Endodermal cell (in vitro differentiated cells): Measurements from ENCODE around the gene KCNMA1. TPM values are rescaled to one million over a fixed set of nuclear protein-coding genes. Genes with fewer than 3 reads are reported as not detected.

ENCODE experiments used
- DNase-seq: peaks from one replicate; pipeline ENCODE4 v3.0.0-alpha.2; 2017
- H3K27ac ChIP-seq: 2 replicates; pipeline ENCODE4 v1.5.1; 2013; ENCODE audit warnings: mild to moderate bottlenecking, low read depth, low read length, moderate library complexity
- H3K27me3 ChIP-seq: 2 replicates; pipeline ENCODE4 v1.6.1; 2013; ENCODE audit warnings: mild to moderate bottlenecking, low read length, moderate library complexity; ENCODE audit not compliant: insufficient read depth, control insufficient read depth, poor library complexity, severe bottlenecking
- H3K36me3 ChIP-seq: 2 replicates; pipeline ENCODE4 v1.7.0; 2013; ENCODE audit warnings: mild to moderate bottlenecking, low read length, moderate library complexity; ENCODE audit not compliant: control insufficient read depth, insufficient read depth
- H3K4me1 ChIP-seq: one replicate; pipeline ENCODE4 v1.7.0; 2013; ENCODE audit warnings: low read length; ENCODE audit not compliant: control insufficient read depth, insufficient read depth
- H3K4me3 ChIP-seq: 2 replicates; pipeline ENCODE4 v1.5.1; 2013; ENCODE audit warnings: mild to moderate bottlenecking, low read length, moderate library complexity
- H3K9ac ChIP-seq: 2 replicates; pipeline ENCODE4 v1.6.1; 2013; ENCODE audit warnings: mild to moderate bottlenecking, low read length, moderate library complexity; ENCODE audit not compliant: poor library complexity, severe bottlenecking; ENCODE audit errors: extremely low read depth
- H3K9me3 ChIP-seq: 2 replicates; pipeline ENCODE4 v1.6.1; 2013; ENCODE audit warnings: mild to moderate bottlenecking, low read length, moderate library complexity; ENCODE audit not compliant: control insufficient read depth
- H3K27ac Mint-ChIP-seq: 2 replicates; pipeline ENCODE4 v1.8.0; 2020; ENCODE audit warnings: mixed read lengths
- H3K27me3 Mint-ChIP-seq: 2 replicates; pipeline ENCODE4 v1.8.0; 2021; ENCODE audit warnings: mild to moderate bottlenecking, mixed read lengths; ENCODE audit not compliant: insufficient read depth
- H3K36me3 Mint-ChIP-seq: 2 replicates; pipeline ENCODE4 v1.8.0; 2020; ENCODE audit warnings: low read depth, mixed read lengths
- H3K4me1 Mint-ChIP-seq: 2 replicates; pipeline ENCODE4 v1.8.0; 2020; ENCODE audit warnings: mixed read lengths
- H3K4me3 Mint-ChIP-seq: 2 replicates; pipeline ENCODE4 v1.8.0; 2020; ENCODE audit warnings: mild to moderate bottlenecking, moderate library complexity, mixed read lengths
- H3K9me3 Mint-ChIP-seq: 2 replicates; pipeline ENCODE4 v1.8.0; 2020; ENCODE audit warnings: mild to moderate bottlenecking, mixed read lengths
- WGBS, 2 experiments: methylation state at CpG; one replicate each; pipeline versions ENCODE4 v1.1.5 to v1.1.7; 2013; ENCODE audit warnings: missing lambda C conversion rate in 2 of 2, mixed read lengths in 1 of 2; ENCODE audit not compliant: insufficient coverage in 1 of 2, insufficient read length in 1 of 2; 5-methylcytosine and 5-hydroxymethylcytosine counted together
- total RNA-seq, 2 donors: library from RNA; stranded (reverse); fragmentation: NEBNext Ultra II Directional in 1 of 2; extraction: Animal tissue kit (Norgen Biotek cat#: 25700) in 1 of 2; gene quantifications; 2 replicates in 1 of 2; 3 replicates in 1 of 2; pipeline ENCODE4 v1.2.1, GENCODE V29; 2021
- TF ChIP-seq, protein P1 (sequence below): fragments of 200-600 bp; sonication (generic); conservative IDR thresholded peaks from 2 replicates; pipeline ENCODE4 v1.5.0; 2021; ENCODE audit warnings: antibody characterized with exemption, mild to moderate bottlenecking

Gene KCNMA1
- total RNA-seq, 2 donors from 2014 or later, result 0.55 to 1.3 TPM

DNA sequence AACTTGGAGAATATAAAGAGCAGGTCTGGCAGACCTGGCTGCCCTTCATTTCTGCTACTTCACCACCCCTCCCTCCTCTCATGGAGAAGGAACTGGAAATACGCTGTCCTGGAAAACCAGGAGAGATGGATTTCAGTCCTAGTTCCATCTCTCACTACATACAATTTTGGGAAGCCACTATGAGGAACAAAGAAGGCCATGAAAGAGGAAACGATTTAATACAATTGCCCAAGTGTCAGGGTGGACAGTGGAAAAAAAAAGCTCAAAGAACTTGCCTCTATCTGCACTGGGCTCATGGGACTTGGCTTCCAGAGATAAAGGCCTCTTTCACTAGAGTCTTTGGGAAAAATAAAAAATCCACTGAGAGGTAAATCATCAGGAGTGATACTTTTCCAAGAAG, 561.7 kb downstream of the KCNMA1 start:
- Mint-ChIP-seq H3K4me1 (peaks cover 5% of the 10 kb centered on the region), H3K36me3 (no peaks in the 10 kb centered on the region), H3K4me3 (no peak overlapping the region), H3K27me3 (no peaks in the 10 kb centered on the region), H3K27ac (no peak overlapping the region), H3K9me3 (no peaks in the 10 kb centered on the region)
- Histone ChIP-seq H3K4me3 (no peak overlapping the region), H3K4me1 (no peaks in the 10 kb centered on the region), H3K36me3 (no peaks in the 10 kb centered on the region), H3K9ac (no peak overlapping the region), H3K9me3 (no peaks in the 10 kb centered on the region), H3K27me3 (no peaks in the 10 kb centered on the region), H3K27ac (no peak overlapping the region)
- TF ChIP-seq, protein P1, sequence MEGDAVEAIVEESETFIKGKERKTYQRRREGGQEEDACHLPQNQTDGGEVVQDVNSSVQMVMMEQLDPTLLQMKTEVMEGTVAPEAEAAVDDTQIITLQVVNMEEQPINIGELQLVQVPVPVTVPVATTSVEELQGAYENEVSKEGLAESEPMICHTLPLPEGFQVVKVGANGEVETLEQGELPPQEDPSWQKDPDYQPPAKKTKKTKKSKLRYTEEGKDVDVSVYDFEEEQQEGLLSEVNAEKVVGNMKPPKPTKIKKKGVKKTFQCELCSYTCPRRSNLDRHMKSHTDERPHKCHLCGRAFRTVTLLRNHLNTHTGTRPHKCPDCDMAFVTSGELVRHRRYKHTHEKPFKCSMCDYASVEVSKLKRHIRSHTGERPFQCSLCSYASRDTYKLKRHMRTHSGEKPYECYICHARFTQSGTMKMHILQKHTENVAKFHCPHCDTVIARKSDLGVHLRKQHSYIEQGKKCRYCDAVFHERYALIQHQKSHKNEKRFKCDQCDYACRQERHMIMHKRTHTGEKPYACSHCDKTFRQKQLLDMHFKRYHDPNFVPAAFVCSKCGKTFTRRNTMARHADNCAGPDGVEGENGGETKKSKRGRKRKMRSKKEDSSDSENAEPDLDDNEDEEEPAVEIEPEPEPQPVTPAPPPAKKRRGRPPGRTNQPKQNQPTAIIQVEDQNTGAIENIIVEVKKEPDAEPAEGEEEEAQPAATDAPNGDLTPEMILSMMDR, result no peak
- DNase-seq, result no peak
- 80 to 87% methylated on average over 1 to 2 of the region's 2 CpGs for WGBS, 2 experiments

DNA sequence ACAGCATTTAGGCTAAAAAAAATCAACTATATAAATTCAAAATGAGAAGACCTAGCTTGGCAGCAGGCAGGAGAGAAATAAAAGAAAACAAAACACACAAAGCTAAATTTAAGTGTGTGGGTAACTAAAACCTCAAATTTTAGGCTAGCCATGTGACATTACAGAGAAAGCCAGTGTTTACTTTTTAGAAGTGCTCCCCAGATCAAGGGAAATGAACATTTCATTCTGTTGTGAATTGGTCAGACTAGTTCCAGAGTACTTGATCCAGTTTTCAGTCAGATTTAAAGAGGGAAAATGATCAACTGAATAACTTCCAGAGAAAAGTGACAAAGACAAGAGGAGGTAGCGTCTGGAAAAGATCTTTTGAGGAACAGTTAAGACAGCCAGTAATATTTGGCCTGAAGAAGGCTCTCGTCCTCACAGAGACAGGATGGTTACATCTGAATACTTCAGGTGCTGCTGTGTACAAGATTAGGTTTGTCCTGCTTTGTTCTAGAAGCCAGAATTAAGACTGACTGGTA, 563.4 kb downstream of the KCNMA1 start:
- no peaks in the 10 kb centered on the region for H3K27me3 ChIP-seq
- Mint-ChIP-seq H3K27me3 (no peaks in the 10 kb centered on the region), H3K4me3 (no peak overlapping the region), H3K36me3 (no peaks in the 10 kb centered on the region), H3K9me3 (no peaks in the 10 kb centered on the region), H3K27ac (no peak overlapping the region), H3K4me1 (no peaks in the 10 kb centered on the region)
- no peaks in the 10 kb centered on the region for H3K9me3 ChIP-seq
- H3K4me3 ChIP-seq, result no peak overlapping the region
- H3K27ac ChIP-seq, result no peak overlapping the region
- TF ChIP-seq, protein P1, result no peak
- H3K36me3 ChIP-seq, result no peaks in the 10 kb centered on the region
- H3K4me1 ChIP-seq, result no peaks in the 10 kb centered on the region
- 97 to 100% methylated on average over 2 of the region's 2 CpGs for WGBS, 2 experiments
- no peak overlapping the region for H3K9ac ChIP-seq
- DNase-seq, result no peak

DNA sequence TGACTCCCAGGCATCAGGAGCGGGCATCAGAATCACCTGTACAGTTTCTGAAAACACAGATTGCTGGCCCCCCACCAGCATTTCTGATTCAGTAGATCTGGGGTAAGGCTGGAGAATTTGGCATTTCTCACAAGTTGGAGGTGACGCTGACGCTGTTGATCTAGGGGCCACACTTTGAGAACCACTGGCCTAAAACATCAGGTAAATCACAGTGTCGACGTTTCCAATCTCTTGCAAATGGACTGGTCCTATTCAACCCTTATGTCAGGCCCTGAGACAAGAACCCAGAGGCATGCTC, 564.0 kb downstream of the KCNMA1 start:
- Mint-ChIP-seq H3K27me3 (no peaks in the 10 kb centered on the region), H3K9me3 (no peaks in the 10 kb centered on the region), H3K36me3 (no peaks in the 10 kb centered on the region), H3K4me3 (no peak overlapping the region), H3K27ac (no peak overlapping the region), H3K4me1 (no peaks in the 10 kb centered on the region)
- Histone ChIP-seq H3K9ac (no peak overlapping the region), H3K4me1 (no peaks in the 10 kb centered on the region), H3K9me3 (no peaks in the 10 kb centered on the region), H3K4me3 (no peak overlapping the region), H3K27ac (no peak overlapping the region), H3K36me3 (no peaks in the 10 kb centered on the region), H3K27me3 (no peaks in the 10 kb centered on the region)
- TF ChIP-seq, protein P1, result no peak
- 94 to 96% methylated on average over 5 of the region's 5 CpGs for WGBS, 2 experiments
- no peak for DNase-seq
